ENCODE results near the gene CLCNKA. TPM values are rescaled to one million over a fixed set of nuclear protein-coding genes. Genes with fewer than 3 reads are reported as not detected.
"Not testable (repeated sequence)": the region's sequence is repeated elsewhere in the genome, so short reads cannot be mapped to it uniquely, and the experiment has no call there.

The CLCNKA gene
- total RNA-seq, 1 experiment from 2014 or later = not detected

GRCh38 chr1:16036461-16036860 is 14.6 kb downstream of the CLCNKA start:
- H3K4me3 ChIP-seq (ENCODE audit: low read length); POLR2A ChIA-PET (ENCODE audit: unreplicated experiment); H3K4me2 ChIP-seq (ENCODE audit: low read length); ATAC-seq; H3K79me2 ChIP-seq (ENCODE audit: low read length); H3K4me1 ChIP-seq (ENCODE audit: insufficient read depth, low read length); H3K9me2 ChIP-seq (replicated peaks; ENCODE audit: low read length); H2AFZ ChIP-seq (ENCODE audit: low read length); H3F3A ChIP-seq (ENCODE audit: low read length, unreplicated experiment); H3K36me3 ChIP-seq (ENCODE audit: low read depth, low read length); H3K9me3 ChIP-seq (ENCODE audit: low read length); H4K20me1 ChIP-seq (ENCODE audit: low read length); H3K27me3 ChIP-seq (ENCODE audit: low read length); BruUV-seq (replicated peaks); intact Hi-C loops (cut with micrococcal nuclease); H3K27ac ChIP-seq (ENCODE audit: low read length); H3K9ac ChIP-seq (ENCODE audit: low read length); DNase-seq; CTCF ChIA-PET: not testable (repeated sequence)

GRCh38 chr1:16038620-16038912 is 16.7 kb downstream of the CLCNKA start:
- no peak for ATAC-seq
- intact Hi-C loops (cut with micrococcal nuclease) = no loop called here

GRCh38 chr1:16039871-16040270 is 18.0 kb downstream of the CLCNKA start:
- H2AFZ ChIP-seq (ENCODE audit: low read length); H3K4me2 ChIP-seq (ENCODE audit: low read length); intact Hi-C loops (cut with micrococcal nuclease); H3K4me3 ChIP-seq (ENCODE audit: low read length); CTCF ChIA-PET; H3K9me3 ChIP-seq (ENCODE audit: low read length); H3K4me1 ChIP-seq (ENCODE audit: insufficient read depth, low read length); ATAC-seq; H3F3A ChIP-seq (ENCODE audit: low read length, unreplicated experiment); POLR2A ChIA-PET (ENCODE audit: unreplicated experiment); H3K36me3 ChIP-seq (ENCODE audit: low read depth, low read length); H3K79me2 ChIP-seq (ENCODE audit: low read length); H3K9me2 ChIP-seq (replicated peaks; ENCODE audit: low read length); H4K20me1 ChIP-seq (ENCODE audit: low read length); DNase-seq; H3K27me3 ChIP-seq (ENCODE audit: low read length); BruUV-seq (replicated peaks); H3K9ac ChIP-seq (ENCODE audit: low read length); H3K27ac ChIP-seq (ENCODE audit: low read length): not testable (repeated sequence)

More at GRCh38 chr1:16038620-16038912, 16.7 kb downstream of the CLCNKA start:
- TF ChIP-seq EZH2phosphoT487 (IDR thresholded peaks at IDR 0.05; ENCODE audit: borderline replicate concordance, low read length) (no peak), CTCF (conservative IDR thresholded peaks at IDR 0.05; ENCODE audit: low read depth, low read length) (no peak), EZH2 (IDR thresholded peaks at IDR 0.05; ENCODE audit: low read length, unreplicated experiment) (no peak)
- no peak overlapping the region for H3K27ac ChIP-seq (ENCODE audit: low read length)
- H3K36me3 ChIP-seq (ENCODE audit: low read depth, low read length) = no peaks in the 10 kb centered on the region
- BruUV-seq (replicated peaks) = no TSS peak
- peak; percentile 18 for DNase-seq
- CTCF ChIA-PET = no interaction called here
- no peaks in the 10 kb centered on the region for H4K20me1 ChIP-seq (ENCODE audit: low read length)
- no peak overlapping the region for H3K4me3 ChIP-seq (ENCODE audit: low read length)
- H3K9me3 ChIP-seq (ENCODE audit: low read length) = no peaks in the 10 kb centered on the region
- no peaks in the 10 kb centered on the region for H3F3A ChIP-seq (ENCODE audit: low read length, unreplicated experiment)
- no peak overlapping the region for H3K4me2 ChIP-seq (ENCODE audit: low read length)
- H3K79me2 ChIP-seq (ENCODE audit: low read length) = no peaks in the 10 kb centered on the region
- no peaks in the 10 kb centered on the region for H3K9me2 ChIP-seq (replicated peaks; ENCODE audit: low read length)
- POLR2A ChIA-PET (ENCODE audit: unreplicated experiment) = no interaction called here
- no peaks in the 10 kb centered on the region for H3K4me1 ChIP-seq (ENCODE audit: insufficient read depth, low read length)
- H3K9ac ChIP-seq (ENCODE audit: low read length) = no peak overlapping the region
- H2AFZ ChIP-seq (ENCODE audit: low read length) = no peak overlapping the region
- H3K27me3 ChIP-seq (ENCODE audit: low read length) = no peaks in the 10 kb centered on the region

- BruUV-seq (replicated peaks) = no TSS peak
- H4K20me1 ChIP-seq (ENCODE audit: low read length) = no peaks in the 10 kb centered on the region
- no peak overlapping the region for H3K4me2 ChIP-seq (ENCODE audit: low read length)
- no peaks in the 10 kb centered on the region for H3K4me1 ChIP-seq (ENCODE audit: insufficient read depth, low read length)
- no peaks in the 10 kb centered on the region for H3K27me3 ChIP-seq (ENCODE audit: low read length)
- H3K4me3 ChIP-seq (ENCODE audit: low read length) = no peak overlapping the region
- ATAC-seq (no peak), DNase-seq (no peak)
- H3K9ac ChIP-seq (ENCODE audit: low read length) = no peak overlapping the region
- H3K9me2 ChIP-seq (replicated peaks; ENCODE audit: low read length) = no peaks in the 10 kb centered on the region
- no peak overlapping the region for H3K27ac ChIP-seq (ENCODE audit: low read length)
- POLR2A ChIA-PET (ENCODE audit: unreplicated experiment) = no interaction called here
- H3K9me3 ChIP-seq (ENCODE audit: low read length) = no peaks in the 10 kb centered on the region
- H3K36me3 ChIP-seq (ENCODE audit: low read depth, low read length) = no peaks in the 10 kb centered on the region
- H3F3A ChIP-seq (ENCODE audit: low read length, unreplicated experiment) = no peaks in the 10 kb centered on the region
- no peak overlapping the region for H2AFZ ChIP-seq (ENCODE audit: low read length)
- intact Hi-C loops (cut with micrococcal nuclease) = no loop called here
- no peaks in the 10 kb centered on the region for H3K79me2 ChIP-seq (ENCODE audit: low read length)
- CTCF ChIA-PET = no interaction called here
- TF ChIP-seq EZH2 (IDR thresholded peaks at IDR 0.05; ENCODE audit: low read length, unreplicated experiment) (no peak), EZH2phosphoT487 (IDR thresholded peaks at IDR 0.05; ENCODE audit: borderline replicate concordance, low read length) (no peak), CTCF (conservative IDR thresholded peaks at IDR 0.05; ENCODE audit: low read depth, low read length) (no peak)
Measured at GRCh38 chr1:16041200-16041599, 19.4 kb downstream of the CLCNKA start.

Data from PC-3 (cell line).